Measurements from ENCODE around the gene SF3B4. TPM values are rescaled to one million over a fixed set of nuclear protein-coding genes. Genes with fewer than 3 reads are reported as not detected.
"Not testable (repeated sequence)": the region's sequence is repeated elsewhere in the genome, so short reads cannot be mapped to it uniquely, and the experiment has no call there.

The SF3B4 gene
- polyA plus RNA-seq, 6 donors from 2014 or later: 78.6 to 115 (median 89.4) TPM

DNA sequence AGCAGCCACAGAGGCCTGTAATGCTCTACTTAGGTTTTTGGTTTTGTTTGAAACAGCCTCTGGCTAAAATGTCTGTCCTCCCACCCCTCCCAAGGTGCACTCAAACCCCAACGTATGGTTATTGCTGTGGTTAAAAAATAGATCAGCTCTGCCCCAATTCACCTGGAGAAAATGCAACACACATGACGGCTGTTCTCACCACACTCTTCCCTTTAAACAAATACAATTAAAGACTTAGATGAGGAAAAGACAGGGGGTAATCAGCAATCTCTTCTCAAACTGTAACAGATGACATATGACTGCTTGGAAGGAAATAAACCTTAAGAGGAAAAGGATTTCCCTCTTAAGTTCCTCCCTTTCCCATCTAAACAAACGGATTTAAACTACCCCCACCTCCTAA, 15.3 kb upstream of the SF3B4 start:
- peaks cover 5 to 25% (median 22%) of the 10 kb centered on the region in 3 donors for H3K27me3 Mint-ChIP-seq
- H3K4me3 Mint-ChIP-seq: no peak overlapping the region
- no peak overlapping the region for H3K27ac Mint-ChIP-seq
- H3K4me1 Mint-ChIP-seq: no peaks in the 10 kb centered on the region
- ATAC-seq (ENCODE audit: low read depth in 2 of 2) (no peak), DNase-seq (no peak)
- H3K9me3 Mint-ChIP-seq: no peaks in the 10 kb centered on the region
- H3K36me3 Mint-ChIP-seq: no peaks in the 10 kb centered on the region

DNA sequence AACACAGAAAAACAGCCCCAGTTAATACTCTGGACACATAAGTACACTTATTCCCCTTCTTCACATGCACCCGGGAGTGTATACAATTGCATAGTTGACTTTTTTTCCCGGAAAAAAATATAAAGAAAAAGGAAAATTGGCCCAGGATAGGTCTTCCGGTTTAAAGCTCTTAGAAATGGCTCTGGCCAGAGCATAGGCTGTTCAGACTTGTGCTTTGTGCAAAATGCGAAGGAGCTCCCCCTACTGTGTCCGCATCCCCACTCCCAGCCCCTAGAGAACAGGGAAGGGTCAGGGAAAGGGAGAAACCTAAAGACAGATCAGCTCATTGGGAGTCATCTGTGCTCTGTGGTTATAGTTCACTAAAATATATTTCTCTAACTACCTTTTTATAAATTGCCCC, 14.6 kb upstream of the SF3B4 start:
- no peak overlapping the region for H3K4me3 Mint-ChIP-seq
- H3K9me3 Mint-ChIP-seq: no peaks in the 10 kb centered on the region
- no peak overlapping the region for H3K27ac Mint-ChIP-seq
- H3K36me3 Mint-ChIP-seq: no peaks in the 10 kb centered on the region
- peaks cover 7 to 32% (median 22%) of the 10 kb centered on the region in 3 donors for H3K27me3 Mint-ChIP-seq
- H3K4me1 Mint-ChIP-seq: no peaks in the 10 kb centered on the region
- DNase-seq (no peak), ATAC-seq (ENCODE audit: low read depth in 2 of 2) (no peak)

DNA sequence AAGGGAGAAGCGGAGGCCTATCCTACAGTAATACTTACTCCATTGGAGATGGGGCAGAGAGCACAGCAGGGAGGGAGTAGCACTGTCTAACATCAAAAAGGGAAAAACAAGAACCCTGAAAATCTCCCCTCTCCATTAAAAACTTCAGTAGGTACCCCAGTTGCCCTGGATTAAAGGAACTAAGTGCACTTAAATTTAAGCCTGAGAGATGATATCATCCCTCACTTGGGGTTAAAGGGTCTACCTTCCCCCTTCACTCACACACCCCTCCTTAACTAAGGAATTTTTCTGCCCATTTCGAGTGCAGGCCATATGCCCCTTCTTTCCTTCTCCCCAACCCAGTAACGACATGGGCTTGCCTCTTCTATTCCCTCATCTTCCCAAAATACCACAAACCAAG, 12.8 kb upstream of the SF3B4 start:
- peaks cover 0 to 3% (median 0%) of the 10 kb centered on the region in 3 donors for H3K4me1 Mint-ChIP-seq
- no peak overlapping the region for H3K27ac Mint-ChIP-seq
- H3K4me3 Mint-ChIP-seq: no peak overlapping the region
- DNase-seq: no peak
- no peaks in the 10 kb centered on the region for H3K9me3 Mint-ChIP-seq
- no peak for ATAC-seq (ENCODE audit: low read depth in 2 of 2)
- H3K36me3 Mint-ChIP-seq: no peaks in the 10 kb centered on the region
- peaks cover 15 to 48% (median 37%) of the 10 kb centered on the region in 3 donors for H3K27me3 Mint-ChIP-seq

DNA sequence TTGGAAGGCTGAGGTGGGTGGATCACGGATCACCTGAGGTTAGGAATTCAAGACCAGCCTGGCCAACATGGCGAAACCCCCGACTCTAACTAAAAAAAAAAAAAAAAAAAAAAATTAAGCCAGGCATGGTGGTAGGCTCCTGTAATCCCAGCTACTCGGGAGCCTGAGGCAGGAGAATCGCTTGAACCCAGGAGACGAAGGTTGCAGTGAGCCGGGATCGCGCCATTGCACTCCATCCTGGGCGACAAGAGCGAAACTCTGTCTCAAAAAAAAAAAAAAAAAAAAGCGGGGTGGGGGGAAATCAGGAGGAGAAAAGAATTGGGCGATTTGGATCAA, 11.0 kb upstream of the SF3B4 start:
- not testable (repeated sequence) for H3K27ac Mint-ChIP-seq, H3K4me1 Mint-ChIP-seq

DNA sequence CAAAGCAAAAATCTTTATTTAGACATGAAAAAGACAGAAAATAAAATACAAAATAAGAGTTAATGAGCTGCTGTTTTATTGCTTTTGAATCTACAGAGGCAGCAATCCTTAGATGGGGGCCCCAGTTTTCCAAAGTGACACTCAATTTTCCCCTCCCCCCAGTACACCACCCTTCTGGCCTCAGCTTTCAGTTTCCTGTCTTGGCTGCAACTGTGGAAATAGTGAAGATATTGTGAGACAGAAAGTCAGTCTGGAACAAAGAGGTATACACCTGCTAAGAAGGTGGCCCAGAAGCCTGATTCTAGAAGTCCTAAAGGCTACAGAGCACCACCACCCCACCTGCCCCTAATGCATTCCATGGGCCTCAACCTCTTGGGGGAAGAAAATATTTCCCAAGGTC, 10.2 kb upstream of the SF3B4 start:
- DNase-seq: no peak
- no peaks in the 10 kb centered on the region for H3K9me3 Mint-ChIP-seq
- H3K36me3 Mint-ChIP-seq: no peaks in the 10 kb centered on the region
- peak overlapping the region in 1 of 6 donors; percentile 32 for H3K27ac Mint-ChIP-seq
- H3K4me3 Mint-ChIP-seq: peak overlapping the region in 1 of 8 donors; percentile 28
- H3K27me3 Mint-ChIP-seq: peaks cover 21 to 42% (median 35%) of the 10 kb centered on the region in 3 donors
- ATAC-seq (ENCODE audit: low read depth in 2 of 2): no peak
- peaks cover 0 to 3% (median 0%) of the 10 kb centered on the region in 3 donors for H3K4me1 Mint-ChIP-seq

More for the DNA sequence above, 11.0 kb upstream of the SF3B4 start:
- not testable (repeated sequence) for H3K4me3 Mint-ChIP-seq; H3K36me3 Mint-ChIP-seq; ATAC-seq (ENCODE audit: low read depth in 2 of 2); DNase-seq; H3K9me3 Mint-ChIP-seq
- H3K27me3 Mint-ChIP-seq: peaks cover 24 to 43% (median 36%) of the 10 kb centered on the region in 3 donors

DNA sequence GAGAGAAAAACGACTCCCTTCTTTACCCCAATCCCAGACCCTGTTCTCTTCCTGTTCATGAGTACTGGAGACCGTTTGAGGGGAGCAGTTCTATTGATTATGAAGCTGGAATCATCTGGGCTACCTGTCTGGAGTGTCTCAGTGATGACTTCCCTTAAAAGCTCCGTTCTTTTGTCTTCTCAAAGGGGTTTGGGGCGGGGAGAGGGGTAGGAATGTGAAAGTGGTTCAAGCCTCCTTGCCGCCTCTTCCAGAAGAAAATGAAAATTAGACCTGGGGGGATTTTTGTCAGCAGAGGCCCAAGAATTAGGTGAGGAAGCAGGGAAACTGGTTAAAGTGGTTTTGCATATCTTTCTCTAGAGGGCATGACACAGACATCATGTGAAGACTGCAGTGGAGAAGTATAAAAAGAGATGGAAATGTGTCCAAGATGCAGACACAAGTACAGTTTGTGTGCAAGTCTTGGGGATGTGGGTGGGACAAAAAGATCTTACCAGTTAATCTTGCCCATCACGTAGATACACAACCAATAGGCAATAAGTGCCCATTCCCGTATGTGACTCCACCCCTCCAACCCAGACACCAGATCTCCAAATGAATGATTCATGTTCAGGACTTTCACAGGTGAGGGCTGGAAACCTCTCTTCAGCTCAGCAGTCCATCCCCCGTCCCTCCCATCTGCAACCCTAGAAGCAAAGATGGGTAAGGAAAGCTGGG, 9.5 kb upstream of the SF3B4 start:
- Mint-ChIP-seq H3K4me1 (peaks cover 0 to 4% (median 0%) of the 10 kb centered on the region in 3 donors), H3K9me3 (peaks cover 0 to 2% (median 0%) of the 10 kb centered on the region in 7 donors), H3K36me3 (peaks cover under 1 to 3% of the 10 kb centered on the region in 2 donors), H3K4me3 (peak overlapping the region in 1 of 8 donors; percentile 28), H3K27ac (peak overlapping the region in 2 of 6 donors; percentile 32 to 44), H3K27me3 (peaks cover 25 to 45% (median 39%) of the 10 kb centered on the region in 3 donors)
- ATAC-seq (ENCODE audit: low read depth in 2 of 2) (no peak), DNase-seq (no peak)

DNA sequence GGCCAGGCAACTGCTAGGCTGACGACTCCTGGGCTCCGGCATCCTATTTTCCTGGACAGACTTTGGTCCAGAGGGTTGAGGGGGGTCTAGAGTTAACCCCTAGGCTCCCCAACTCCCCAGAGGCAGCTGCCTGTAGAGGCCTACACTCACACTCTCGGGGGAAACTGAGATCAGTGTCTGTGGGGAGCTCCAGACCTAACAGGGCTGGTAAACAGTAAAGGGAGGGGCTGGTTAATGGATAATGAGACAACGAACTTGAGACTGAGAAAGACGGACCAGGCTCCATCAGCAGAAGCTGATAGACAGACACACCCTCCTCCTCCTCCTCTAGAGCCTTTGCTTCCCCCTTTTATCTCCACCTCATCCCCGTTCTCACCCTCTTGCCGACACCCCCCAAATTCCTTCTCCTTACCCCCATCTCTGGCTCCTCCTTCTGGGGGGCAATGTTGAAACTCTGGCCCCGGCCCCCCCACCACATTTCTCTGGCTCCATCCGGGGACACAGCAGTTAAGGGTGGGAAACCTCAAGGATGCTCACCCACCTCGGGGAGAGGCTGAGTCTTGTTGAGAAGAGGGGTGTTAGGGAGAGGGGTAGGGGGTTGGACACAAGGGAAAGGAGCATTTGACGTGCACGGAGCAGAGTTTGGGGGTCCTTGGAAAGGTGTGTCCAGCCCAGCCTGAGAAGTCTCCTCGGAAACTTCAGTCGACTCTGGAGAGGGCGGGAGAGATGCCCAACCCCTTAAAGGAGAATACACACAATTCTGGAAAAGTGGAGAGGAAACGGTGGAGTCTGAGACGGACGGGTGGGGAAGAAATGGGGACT, 8.8 kb upstream of the SF3B4 start, which contains the start of gene MTMR11:
MTMR11 (minus strand) TSS at position 710 of the 822 bp plus-strand sequence; CDS start at position 478, 232 bp downstream.
- peak within 1 kb of the TSS in 3 of 6 donors; percentile 47 to 97 (median 92) for H3K27ac Mint-ChIP-seq
- peaks cover 0 to 11% (median 0%) of the 10 kb centered on the region in 3 donors for H3K4me1 Mint-ChIP-seq
- peaks cover 6 to 11% of the 10 kb centered on the region in 2 donors for H3K36me3 Mint-ChIP-seq
- DNase-seq: no peak
- no peak for ATAC-seq (ENCODE audit: low read depth in 2 of 2)
- H3K4me3 Mint-ChIP-seq: peak within 1 kb of the TSS in 1 of 8 donors; percentile 28
- H3K27me3 Mint-ChIP-seq: peaks cover 32 to 52% (median 47%) of the 10 kb centered on the region in 3 donors
- H3K9me3 Mint-ChIP-seq: peaks cover 0 to 9% (median 0%) of the 10 kb centered on the region in 7 donors

DNA sequence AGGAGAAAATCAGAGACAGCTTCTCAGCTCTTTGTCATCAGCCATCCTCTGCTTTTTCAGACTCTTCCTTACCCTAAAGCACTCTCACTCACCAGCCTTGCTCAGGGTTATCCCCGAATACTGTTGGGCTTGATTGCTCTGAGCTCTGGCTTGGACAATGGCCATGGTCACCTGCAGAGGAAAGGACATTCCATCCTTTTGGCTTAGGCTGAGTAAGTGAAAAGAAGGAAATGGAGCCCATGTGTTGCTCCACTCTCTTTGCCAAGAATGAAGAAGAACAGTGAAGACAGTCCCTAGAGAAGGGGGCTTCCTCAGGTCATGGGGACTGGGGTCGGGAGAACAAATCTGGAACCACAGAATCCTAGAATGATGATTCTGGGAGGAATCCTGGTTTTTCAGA, 6.8 kb upstream of the SF3B4 start:
- H3K9me3 Mint-ChIP-seq: peaks cover 0 to 13% (median 0%) of the 10 kb centered on the region in 7 donors
- DNase-seq: no peak
- peaks cover 6 to 22% of the 10 kb centered on the region in 2 donors for H3K36me3 Mint-ChIP-seq
- peaks cover 0 to 12% (median 0%) of the 10 kb centered on the region in 3 donors for H3K4me1 Mint-ChIP-seq
- H3K4me3 Mint-ChIP-seq: no peak overlapping the region
- peaks cover 37 to 57% (median 57%) of the 10 kb centered on the region in 3 donors for H3K27me3 Mint-ChIP-seq
- peak overlapping the region in 1 of 6 donors; percentile 16 for H3K27ac Mint-ChIP-seq
- ATAC-seq (ENCODE audit: low read depth in 2 of 2): no peak

DNA sequence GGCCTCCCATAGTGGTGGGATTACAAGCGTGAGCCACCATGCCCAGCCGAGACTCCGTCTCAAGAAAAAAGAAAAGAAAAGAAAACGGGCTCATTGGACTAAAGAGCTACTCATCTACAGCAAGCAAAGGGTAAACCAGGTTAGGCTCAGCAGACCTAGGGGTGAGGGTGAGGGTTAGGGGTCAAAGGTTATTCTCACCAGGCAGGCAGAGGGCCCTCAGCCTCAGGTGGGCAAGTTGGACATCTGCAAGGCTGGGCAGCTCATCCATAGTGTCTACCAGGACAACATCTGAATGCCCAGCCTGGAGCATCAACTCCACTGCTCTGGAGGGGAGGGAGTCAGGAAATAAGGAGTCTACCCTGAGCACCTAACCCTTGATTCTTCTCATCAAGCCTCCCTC, 5.6 kb upstream of the SF3B4 start:
- no peak for DNase-seq
- Mint-ChIP-seq H3K4me1 (peaks cover 5 to 16% (median 6%) of the 10 kb centered on the region in 3 donors), H3K36me3 (peaks cover 6 to 22% of the 10 kb centered on the region in 2 donors), H3K27me3 (peaks cover 37 to 57% (median 57%) of the 10 kb centered on the region in 3 donors), H3K4me3 (no peak overlapping the region), H3K27ac (peak overlapping the region in 1 of 6 donors; percentile 33), H3K9me3 (peaks cover 0 to 13% (median 0%) of the 10 kb centered on the region in 7 donors)
- ATAC-seq (ENCODE audit: low read depth in 2 of 2): no peak

DNA sequence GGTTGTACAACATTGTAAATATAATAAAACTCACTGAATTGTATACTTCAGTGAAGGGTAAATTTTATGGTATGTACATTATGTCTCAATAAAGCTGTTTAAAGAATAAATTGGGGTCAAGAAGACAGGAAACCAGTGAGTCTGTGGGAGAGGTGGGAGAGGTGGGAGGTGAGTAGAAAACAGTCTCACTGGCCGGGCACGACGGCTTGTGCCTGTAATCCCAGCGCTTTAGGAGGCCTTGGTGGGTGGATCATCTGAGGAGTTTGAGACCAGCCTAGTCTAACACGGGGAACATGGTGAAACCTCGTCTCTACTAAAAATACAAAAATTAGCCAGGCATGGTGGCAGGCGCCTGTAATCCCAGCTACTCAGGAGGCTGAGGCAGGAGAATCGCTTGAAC, 4.9 kb upstream of the SF3B4 start:
- Mint-ChIP-seq H3K36me3 (peaks cover 6 to 22% of the 10 kb centered on the region in 2 donors), H3K9me3 (peaks cover 0 to 13% (median 0%) of the 10 kb centered on the region in 7 donors), H3K4me1 (peaks cover 7 to 21% (median 12%) of the 10 kb centered on the region in 3 donors), H3K4me3 (no peak overlapping the region), H3K27ac (no peak overlapping the region), H3K27me3 (peaks cover 37 to 57% (median 51%) of the 10 kb centered on the region in 3 donors)
- DNase-seq (no peak), ATAC-seq (ENCODE audit: low read depth in 2 of 2) (no peak)

DNA sequence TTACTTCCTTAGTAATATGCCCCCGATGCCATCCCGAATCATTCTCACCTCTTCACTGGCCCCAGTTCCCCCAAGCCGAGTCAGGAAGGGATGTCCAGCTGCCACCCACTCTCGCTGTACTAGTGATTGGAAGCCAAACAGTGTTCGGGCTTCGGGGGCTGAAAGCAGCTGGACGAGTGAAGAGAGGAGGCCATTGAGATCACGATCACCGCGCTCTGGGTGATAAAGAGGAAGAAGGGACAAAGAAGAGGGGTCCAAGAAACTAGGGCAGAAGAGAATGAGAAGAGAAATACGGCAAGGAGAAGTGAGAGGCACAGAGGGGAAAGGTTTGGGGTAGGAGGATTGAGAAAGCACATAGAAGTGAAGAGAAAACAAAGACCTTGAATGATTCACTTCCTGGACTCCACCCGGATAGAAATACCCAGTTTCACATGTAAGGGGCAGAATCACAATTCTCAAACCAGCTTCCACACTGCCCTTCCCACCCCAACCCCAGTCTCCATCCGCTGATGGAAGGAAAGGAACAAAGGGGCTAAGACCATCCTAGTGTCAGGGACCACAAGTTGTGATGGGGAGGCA, 3.7 kb upstream of the SF3B4 start:
- Mint-ChIP-seq H3K27me3 (peaks cover 33 to 51% (median 41%) of the 10 kb centered on the region in 3 donors), H3K4me3 (peak overlapping the region in 1 of 8 donors; percentile 71), H3K4me1 (peaks cover 14 to 26% (median 21%) of the 10 kb centered on the region in 3 donors), H3K27ac (peak overlapping the region in 3 of 6 donors; percentile 40 to 84 (median 72)), H3K36me3 (peaks cover 6 to 23% of the 10 kb centered on the region in 2 donors), H3K9me3 (peaks cover 0 to 13% (median 0%) of the 10 kb centered on the region in 7 donors)
- ATAC-seq (ENCODE audit: low read depth in 2 of 2) (no peak), DNase-seq (no peak)

DNA sequence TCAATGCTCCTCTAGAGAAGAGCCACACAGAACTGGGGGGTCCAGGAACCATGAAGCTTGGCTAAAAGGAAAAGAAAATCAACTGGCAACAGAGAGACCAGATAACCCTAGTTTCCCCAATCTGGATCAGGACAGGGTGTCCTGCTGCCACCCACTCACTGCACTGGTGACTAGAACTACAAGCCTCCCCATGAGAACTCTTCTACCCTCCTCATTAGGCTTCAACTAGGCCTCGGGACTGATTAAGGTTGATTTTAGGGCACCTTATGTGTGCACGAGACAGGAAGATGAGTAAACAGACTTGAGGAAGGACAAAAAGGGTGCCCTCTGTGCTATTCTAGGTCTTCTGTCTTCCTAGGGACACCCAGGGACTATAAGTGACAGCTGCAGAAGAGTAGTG, 2.3 kb upstream of the SF3B4 start:
- peak overlapping the region in 1 of 6 donors; percentile 47 for H3K27ac Mint-ChIP-seq
- H3K27me3 Mint-ChIP-seq: peaks cover 26 to 40% (median 30%) of the 10 kb centered on the region in 3 donors
- H3K36me3 Mint-ChIP-seq: peaks cover 13 to 38% of the 10 kb centered on the region in 2 donors
- peaks cover 28 to 36% (median 35%) of the 10 kb centered on the region in 3 donors for H3K4me1 Mint-ChIP-seq
- no peak for ATAC-seq (ENCODE audit: low read depth in 2 of 2)
- no peak for DNase-seq
- peak overlapping the region in 1 of 8 donors; percentile 61 for H3K4me3 Mint-ChIP-seq
- H3K9me3 Mint-ChIP-seq: peaks cover 0 to 13% (median 0%) of the 10 kb centered on the region in 7 donors

DNA sequence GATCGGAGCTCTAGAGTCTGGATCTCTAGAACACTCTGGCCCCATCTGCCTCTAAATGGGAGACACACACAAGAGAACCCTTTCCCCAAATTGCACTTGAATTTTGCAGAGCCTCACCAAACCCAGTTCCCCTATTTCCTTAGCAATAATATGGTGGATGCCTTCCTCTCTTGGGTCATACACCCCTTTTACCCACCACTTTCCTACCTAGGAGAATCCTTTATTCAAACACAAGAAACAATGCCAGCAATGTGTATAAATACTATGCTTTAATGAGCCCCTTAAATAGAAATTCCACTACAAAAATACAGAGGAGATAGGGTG, 760 bp upstream of the SF3B4 start:
- peak overlapping the region; percentile 90 to 99 (median 98) for H3K27ac Mint-ChIP-seq
- no peak for DNase-seq
- H3K4me3 Mint-ChIP-seq: peak overlapping the region; percentile 88 to 98 (median 97)
- ATAC-seq (ENCODE audit: low read depth in 2 of 2): no peak
- H3K4me1 Mint-ChIP-seq: peaks cover 39 to 46% (median 40%) of the 10 kb centered on the region in 3 donors
- peaks cover 16 to 26% (median 19%) of the 10 kb centered on the region in 3 donors for H3K27me3 Mint-ChIP-seq
- peaks cover 0 to 13% (median 0%) of the 10 kb centered on the region in 7 donors for H3K9me3 Mint-ChIP-seq
- H3K36me3 Mint-ChIP-seq: peaks cover 25 to 53% of the 10 kb centered on the region in 2 donors

Data from naive B cell (primary cell).